GM23248 (cell line): ENCODE results near the gene ZNF444.
"Not testable (repeated sequence)": the region's sequence is repeated elsewhere in the genome, so short reads cannot be mapped to it uniquely, and the experiment has no call there.

ENCODE experiments used
- EZH2 ChIP-seq: fragments of 200-600 bp; sonication (generic); IDR thresholded peaks from 2 replicates; pipeline ENCODE4 v1.6.1; 2018; ENCODE audit warnings: antibody characterized with exemption, mild to moderate bottlenecking; ENCODE audit not compliant: insufficient read depth, poor library complexity, severe bottlenecking
- EZH2phosphoT487 ChIP-seq: fragments of 200-600 bp; sonication (generic); IDR thresholded peaks from 2 replicates; pipeline ENCODE4 v1.6.1; 2018; ENCODE audit warnings: antibody characterized with exemption, moderate library complexity, mild to moderate bottlenecking, low read depth; ENCODE audit not compliant: insufficient read depth

- TF ChIP-seq EZH2phosphoT487, EZH2: not testable (repeated sequence)
Measured at GRCh38 chr19:56175861-56176307, 34.8 kb downstream of the ZNF444 start, which contains the start of gene GALP.
